GM12873 (cell line): ENCODE data around the gene SYCE1.

Experiments used
- CTCF ChIP-seq: IDR thresholded peaks from 2 replicates; pipeline ENCODE4 v1.5.1; 2012; ENCODE audit warnings: low read depth, mild to moderate bottlenecking, moderate library complexity, low read length, control low read depth; ENCODE audit not compliant: insufficient read depth; ENCODE audit errors: missing control alignments

The SYCE1 gene

GRCh38 chr10:133565441-133566294 lies at the start of gene SYCE1:
Gene SYCE1, minus strand, starts transcription at chr10:133565583. Its CDS starts 54 bp downstream, at chr10:133565529.
- TF ChIP-seq CTCF: no peak

- no peak for TF ChIP-seq CTCF
These were observed 49.6 kb upstream of the SYCE1 start for GRCh38 chr10:133614830-133615580.

- TF ChIP-seq CTCF: no peak
These were observed 48.3 kb upstream of the SYCE1 start for GRCh38 chr10:133613699-133614098.

GRCh38 chr10:133611079-133611478 lies 45.7 kb upstream of the SYCE1 start:
- no peak for TF ChIP-seq CTCF

- TF ChIP-seq CTCF: peak; percentile 60
These were observed 43.5 kb upstream of the SYCE1 start for GRCh38 chr10:133608855-133609254.

- TF ChIP-seq CTCF: no peak
These were observed 35.3 kb upstream of the SYCE1 start for GRCh38 chr10:133600657-133601056.

GRCh38 chr10:133592716-133593115 lies 27.3 kb upstream of the SYCE1 start:
- TF ChIP-seq CTCF: no peak
